ENCODE measurements around the gene ATP6V1C2. TPM values are rescaled to one million over a fixed set of nuclear protein-coding genes. Genes with fewer than 3 reads are reported as not detected.

ATP6V1C2 gene
- total RNA-seq, 2 donors from 2014 or later: 0.21 TPM; not detected in 1

DNA sequence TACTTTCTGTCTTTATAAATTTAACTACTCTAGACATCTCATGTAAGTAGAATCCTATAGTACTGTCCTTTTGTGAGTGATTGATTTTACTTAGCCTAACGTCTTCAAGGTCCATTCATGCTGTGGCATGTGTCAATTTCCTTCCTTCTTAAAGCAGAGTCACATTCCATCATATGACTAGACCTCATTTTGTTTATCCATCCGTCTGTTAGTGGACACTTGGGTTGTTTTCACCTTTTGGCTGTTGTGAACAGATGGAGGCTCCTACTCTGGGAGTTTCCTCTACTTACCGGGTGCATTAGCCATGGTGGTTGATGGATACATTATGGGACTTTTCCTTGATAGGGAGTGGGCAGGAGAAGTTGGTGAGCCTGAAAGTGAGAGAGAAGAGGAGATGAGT is 97.6 kb downstream of the ATP6V1C2 start:
- DNase-seq (no peak), ATAC-seq (replicated peaks in 1 of 2) (no peak)
- Mint-ChIP-seq H3K4me3 (no peak overlapping the region), H3K36me3 (ENCODE audit: insufficient read depth in 2 of 2) (no peaks in the 10 kb centered on the region), H3K27ac (no peak overlapping the region), H3K27me3 (ENCODE audit: low read depth) (peaks cover 13% of the 10 kb centered on the region), H3K4me1 (ENCODE audit: low read depth) (no peaks in the 10 kb centered on the region), H3K9me3 (no peaks in the 10 kb centered on the region)

DNA sequence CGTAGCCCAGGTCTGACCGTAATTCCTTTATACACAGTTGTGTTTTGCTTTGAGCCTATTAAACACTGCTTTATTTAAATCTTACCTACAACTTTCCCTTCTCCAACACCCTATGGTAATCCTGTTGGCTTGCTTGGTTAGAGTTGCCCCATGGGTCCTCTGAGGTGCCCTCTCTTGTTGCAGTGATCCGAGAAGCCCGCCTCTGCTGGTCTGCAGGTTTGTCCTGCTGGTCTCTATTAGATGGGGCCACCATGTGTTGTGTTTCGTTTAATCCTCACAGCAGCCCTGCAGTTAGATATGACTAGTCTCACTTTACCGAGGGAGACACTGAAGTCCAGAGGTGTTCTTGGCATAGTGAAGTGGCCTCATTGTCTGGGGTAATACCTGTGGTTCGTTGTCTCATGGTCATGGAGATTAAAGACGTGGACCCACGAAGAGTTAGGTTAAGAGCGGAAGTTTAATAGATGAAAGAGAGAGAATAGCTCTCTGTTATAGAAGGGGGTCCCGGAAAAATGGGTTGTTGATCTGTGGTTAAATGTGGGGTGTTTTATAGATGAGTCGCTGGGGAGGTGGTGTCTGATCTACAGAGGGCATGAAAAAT is 98.4 kb downstream of the ATP6V1C2 start:
- DNase-seq (no peak), ATAC-seq (replicated peaks in 1 of 2) (no peak)
- no peaks in the 10 kb centered on the region for H3K9me3 Mint-ChIP-seq
- H3K36me3 Mint-ChIP-seq (ENCODE audit: insufficient read depth in 2 of 2): no peaks in the 10 kb centered on the region
- no peak overlapping the region for H3K27ac Mint-ChIP-seq
- H3K4me3 Mint-ChIP-seq: no peak overlapping the region
- H3K4me1 Mint-ChIP-seq (ENCODE audit: low read depth): no peaks in the 10 kb centered on the region
- H3K27me3 Mint-ChIP-seq (ENCODE audit: low read depth): peaks cover 13% of the 10 kb centered on the region

DNA sequence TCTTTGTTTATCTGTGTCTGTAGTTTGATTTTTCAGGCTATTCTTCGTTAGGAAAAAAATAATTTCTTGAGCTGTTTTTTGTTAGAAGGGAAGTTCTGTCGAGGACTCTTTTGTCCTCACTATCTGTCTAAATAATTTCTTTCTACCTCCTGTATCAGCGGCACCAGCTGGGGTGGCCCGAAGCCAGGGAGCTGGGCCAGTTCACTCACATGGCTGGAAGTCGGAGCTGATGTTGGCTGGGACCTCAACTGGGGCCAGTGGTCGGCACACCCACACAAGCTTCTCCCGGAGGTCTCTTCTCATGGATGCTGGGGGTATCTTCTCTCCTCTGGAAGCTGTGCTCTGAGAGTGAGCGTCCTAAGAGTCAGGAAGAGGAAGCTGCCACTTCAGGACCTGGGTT is 99.1 kb downstream of the ATP6V1C2 start:
- H3K4me3 Mint-ChIP-seq: no peak overlapping the region
- H3K4me1 Mint-ChIP-seq (ENCODE audit: low read depth): no peaks in the 10 kb centered on the region
- no peak overlapping the region for H3K27ac Mint-ChIP-seq
- no peaks in the 10 kb centered on the region for H3K36me3 Mint-ChIP-seq (ENCODE audit: insufficient read depth in 2 of 2)
- ATAC-seq (replicated peaks in 1 of 2) (no peak), DNase-seq (no peak)
- H3K9me3 Mint-ChIP-seq: no peaks in the 10 kb centered on the region
- peaks cover 16% of the 10 kb centered on the region for H3K27me3 Mint-ChIP-seq (ENCODE audit: low read depth)

DNA sequence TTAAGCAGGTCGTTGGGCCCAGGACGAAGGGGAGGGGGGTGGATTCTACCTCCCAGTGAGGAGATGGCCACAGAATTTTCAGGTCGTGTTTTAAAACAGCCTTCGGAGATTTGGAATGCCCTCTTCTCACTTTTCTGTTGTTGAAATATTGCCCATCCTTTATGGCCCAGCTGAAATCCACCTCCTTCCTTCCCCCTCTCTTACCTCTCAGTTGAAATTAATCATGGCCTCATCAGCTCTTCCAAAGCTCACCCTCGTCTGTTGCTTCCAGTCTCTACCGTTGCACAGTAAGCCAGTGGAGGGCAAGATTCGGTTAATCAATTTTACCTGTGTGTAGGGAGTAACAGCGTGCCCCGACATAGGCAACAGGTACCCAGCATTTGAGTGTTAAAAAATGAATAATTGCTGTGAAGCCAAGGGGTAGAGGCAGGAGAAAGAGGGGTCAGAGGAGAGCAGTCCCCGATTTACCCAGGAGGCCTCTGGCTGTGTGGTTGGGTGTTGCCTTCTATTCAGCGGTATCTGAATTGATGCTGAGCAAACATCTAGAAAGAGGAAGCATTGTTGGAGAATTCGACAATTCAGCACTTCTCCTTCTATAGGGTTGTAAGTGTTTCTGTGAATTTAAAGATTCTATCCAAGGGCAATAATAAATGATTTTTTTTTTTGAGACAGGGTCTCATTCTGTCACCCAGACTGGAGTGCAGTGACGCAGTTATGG is 99.7 kb downstream of the ATP6V1C2 start:
- H3K27ac Mint-ChIP-seq: no peak overlapping the region
- DNase-seq (no peak), ATAC-seq (replicated peaks in 1 of 2) (no peak)
- H3K27me3 Mint-ChIP-seq (ENCODE audit: low read depth): peaks cover 22% of the 10 kb centered on the region
- no peaks in the 10 kb centered on the region for H3K9me3 Mint-ChIP-seq
- no peaks in the 10 kb centered on the region for H3K4me1 Mint-ChIP-seq (ENCODE audit: low read depth)
- no peaks in the 10 kb centered on the region for H3K36me3 Mint-ChIP-seq (ENCODE audit: insufficient read depth in 2 of 2)
- no peak overlapping the region for H3K4me3 Mint-ChIP-seq

DNA sequence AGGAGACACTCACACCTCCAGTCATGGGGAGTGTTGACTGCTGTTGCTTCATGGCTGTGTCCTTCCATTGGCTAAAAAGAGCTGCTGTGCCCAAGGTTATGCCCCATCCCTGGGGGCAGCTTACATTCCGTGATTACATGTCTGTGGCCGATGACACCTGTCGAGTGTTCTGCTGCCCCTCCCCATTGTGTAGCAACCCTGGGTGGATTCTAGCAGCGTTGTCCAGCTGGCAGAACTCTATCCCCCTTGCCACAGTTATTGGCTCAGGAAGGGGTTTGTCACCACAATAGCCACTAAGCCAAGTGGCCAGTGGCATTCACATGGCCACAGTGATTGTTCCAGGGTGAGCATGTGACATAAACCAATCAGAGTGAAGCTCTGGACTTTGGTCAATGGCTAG is 102.8 kb downstream of the ATP6V1C2 start:
- Mint-ChIP-seq H3K9me3 (no peaks in the 10 kb centered on the region), H3K27me3 (ENCODE audit: low read depth) (peaks cover 17% of the 10 kb centered on the region), H3K4me1 (ENCODE audit: low read depth) (no peaks in the 10 kb centered on the region), H3K27ac (no peak overlapping the region), H3K4me3 (no peak overlapping the region), H3K36me3 (ENCODE audit: insufficient read depth in 2 of 2) (no peaks in the 10 kb centered on the region)
- DNase-seq (no peak), ATAC-seq (replicated peaks in 1 of 2) (no peak)

DNA sequence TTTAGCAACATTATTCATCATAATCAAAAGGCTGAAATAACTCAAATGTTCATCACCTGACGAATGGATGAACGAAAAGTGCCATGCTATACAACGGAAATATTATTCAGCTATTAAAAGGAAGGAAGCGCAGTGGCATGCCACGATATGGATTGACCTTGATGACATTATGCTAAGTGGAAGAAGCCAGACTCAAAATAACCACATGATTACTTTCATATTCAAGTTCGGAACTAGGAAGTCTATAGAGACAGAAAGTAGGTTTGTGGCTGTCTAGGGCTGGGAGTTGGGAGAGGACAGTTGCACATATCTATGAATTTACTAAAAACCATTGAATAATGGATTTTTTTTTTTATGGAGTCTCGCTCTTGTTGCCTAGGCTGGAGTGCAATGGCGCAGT is 104.6 kb downstream of the ATP6V1C2 start:
- Mint-ChIP-seq H3K27me3 (ENCODE audit: low read depth) (peaks cover 10% of the 10 kb centered on the region), H3K36me3 (ENCODE audit: insufficient read depth in 2 of 2) (no peaks in the 10 kb centered on the region), H3K4me1 (ENCODE audit: low read depth) (no peaks in the 10 kb centered on the region), H3K27ac (no peak overlapping the region), H3K9me3 (no peaks in the 10 kb centered on the region), H3K4me3 (no peak overlapping the region)
- no peak for ATAC-seq (replicated peaks in 1 of 2)
- DNase-seq: no peak

DNA sequence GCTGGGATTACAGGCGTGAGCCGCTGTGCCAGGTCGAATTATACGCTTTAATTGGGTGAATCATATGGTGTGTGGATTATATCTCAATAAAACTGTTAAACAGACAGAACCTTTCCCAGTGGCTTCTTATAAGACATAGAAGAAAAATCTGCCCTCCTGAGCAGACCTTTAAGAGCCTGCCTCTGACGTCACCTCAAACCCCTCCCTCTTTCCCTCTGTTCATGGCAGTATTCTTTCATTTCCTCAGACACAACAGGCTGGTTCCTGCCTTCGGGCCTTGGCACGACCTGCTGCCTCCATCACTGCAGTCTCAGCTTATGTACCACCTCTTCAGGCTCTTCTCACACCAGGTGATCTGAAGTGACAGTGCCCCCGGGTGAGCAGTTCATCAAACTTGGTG is 105.2 kb downstream of the ATP6V1C2 start:
- no peak overlapping the region for H3K4me3 Mint-ChIP-seq
- H3K27me3 Mint-ChIP-seq (ENCODE audit: low read depth): peaks cover 16% of the 10 kb centered on the region
- ATAC-seq (replicated peaks in 1 of 2): no peak
- H3K9me3 Mint-ChIP-seq: no peaks in the 10 kb centered on the region
- DNase-seq: no peak
- no peaks in the 10 kb centered on the region for H3K36me3 Mint-ChIP-seq (ENCODE audit: insufficient read depth in 2 of 2)
- H3K4me1 Mint-ChIP-seq (ENCODE audit: low read depth): no peaks in the 10 kb centered on the region
- H3K27ac Mint-ChIP-seq: no peak overlapping the region

DNA sequence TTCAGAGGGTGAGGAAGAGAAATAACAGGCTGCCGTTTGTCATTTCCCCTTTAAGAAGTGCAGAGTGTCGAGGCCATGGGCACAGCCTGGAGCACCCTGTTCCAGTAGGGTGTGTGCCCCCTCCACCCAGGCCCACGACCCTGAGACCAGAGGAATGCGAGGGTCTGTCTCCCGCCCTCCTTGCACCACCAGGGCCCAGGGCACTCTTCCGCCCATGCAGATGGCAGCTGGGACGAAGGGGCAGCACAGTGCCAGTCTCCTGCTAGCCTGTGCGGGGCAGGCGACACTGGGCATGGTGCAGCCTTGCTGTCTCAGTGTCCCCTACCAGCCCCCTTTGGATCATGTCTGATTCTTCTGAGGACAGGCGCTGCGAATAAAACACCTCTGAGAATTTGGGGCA is 106.9 kb downstream of the ATP6V1C2 start:
- no peak for ATAC-seq (replicated peaks in 1 of 2)
- peaks cover 19% of the 10 kb centered on the region for H3K27me3 Mint-ChIP-seq (ENCODE audit: low read depth)

DNA sequence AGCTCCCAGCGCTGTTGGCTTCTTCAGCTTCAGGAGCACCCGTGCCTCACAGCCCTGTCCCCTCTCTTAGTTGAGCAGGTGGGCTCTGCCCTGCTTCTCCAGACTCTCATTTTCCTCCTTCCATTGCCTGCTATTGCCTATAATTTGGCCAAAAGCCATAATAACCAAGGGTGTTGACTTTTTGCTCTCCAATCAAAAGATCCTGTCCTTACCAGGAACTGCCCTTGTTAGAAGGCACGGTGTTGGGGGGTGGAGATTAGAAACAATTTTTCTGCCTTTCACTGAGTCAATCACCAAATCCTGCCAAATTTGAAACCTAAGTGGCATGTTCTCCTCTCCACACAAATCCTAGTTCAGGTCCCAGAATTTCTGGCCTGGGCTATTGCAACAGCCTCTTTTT is 107.9 kb downstream of the ATP6V1C2 start:
- no peak overlapping the region for H3K4me3 Mint-ChIP-seq
- H3K36me3 Mint-ChIP-seq (ENCODE audit: insufficient read depth in 2 of 2): no peaks in the 10 kb centered on the region
- DNase-seq (no peak), ATAC-seq (replicated peaks in 1 of 2) (no peak)
- H3K4me1 Mint-ChIP-seq (ENCODE audit: low read depth): peaks cover 5% of the 10 kb centered on the region
- peaks cover 19% of the 10 kb centered on the region for H3K27me3 Mint-ChIP-seq (ENCODE audit: low read depth)
- no peaks in the 10 kb centered on the region for H3K9me3 Mint-ChIP-seq
- no peak overlapping the region for H3K27ac Mint-ChIP-seq

More for the DNA sequence above, 106.9 kb downstream of the ATP6V1C2 start:
- no peak for DNase-seq
- Mint-ChIP-seq H3K4me1 (ENCODE audit: low read depth) (peaks cover 5% of the 10 kb centered on the region), H3K4me3 (no peak overlapping the region), H3K9me3 (no peaks in the 10 kb centered on the region), H3K27ac (no peak overlapping the region), H3K36me3 (ENCODE audit: insufficient read depth in 2 of 2) (no peaks in the 10 kb centered on the region)

DNA sequence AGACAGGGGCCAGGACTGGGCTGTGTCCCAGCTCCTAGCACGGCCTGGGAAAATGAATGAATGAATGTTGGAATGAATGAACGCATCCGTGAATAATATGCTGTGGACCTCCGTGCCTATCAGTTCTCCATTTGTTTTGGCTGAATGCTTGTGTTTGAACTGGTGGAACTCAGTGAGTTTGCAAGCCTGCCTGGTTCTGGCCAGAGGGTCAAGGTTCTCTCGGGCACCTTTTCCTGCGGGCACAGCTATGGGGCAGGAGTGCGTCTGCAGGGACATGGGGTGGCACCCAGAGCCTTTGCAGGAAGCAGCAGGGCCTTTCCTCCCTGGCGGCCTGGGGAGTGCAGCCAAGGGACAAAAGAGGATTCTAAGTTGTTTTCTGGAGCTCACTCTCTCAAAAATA is 108.8 kb downstream of the ATP6V1C2 start:
- Mint-ChIP-seq H3K4me1 (ENCODE audit: low read depth) (peaks cover 9% of the 10 kb centered on the region), H3K4me3 (no peak overlapping the region), H3K27ac (no peak overlapping the region), H3K27me3 (ENCODE audit: low read depth) (peaks cover 19% of the 10 kb centered on the region), H3K9me3 (no peaks in the 10 kb centered on the region), H3K36me3 (ENCODE audit: insufficient read depth in 2 of 2) (no peaks in the 10 kb centered on the region)
- ATAC-seq (replicated peaks in 1 of 2) (no peak), DNase-seq (no peak)

DNA sequence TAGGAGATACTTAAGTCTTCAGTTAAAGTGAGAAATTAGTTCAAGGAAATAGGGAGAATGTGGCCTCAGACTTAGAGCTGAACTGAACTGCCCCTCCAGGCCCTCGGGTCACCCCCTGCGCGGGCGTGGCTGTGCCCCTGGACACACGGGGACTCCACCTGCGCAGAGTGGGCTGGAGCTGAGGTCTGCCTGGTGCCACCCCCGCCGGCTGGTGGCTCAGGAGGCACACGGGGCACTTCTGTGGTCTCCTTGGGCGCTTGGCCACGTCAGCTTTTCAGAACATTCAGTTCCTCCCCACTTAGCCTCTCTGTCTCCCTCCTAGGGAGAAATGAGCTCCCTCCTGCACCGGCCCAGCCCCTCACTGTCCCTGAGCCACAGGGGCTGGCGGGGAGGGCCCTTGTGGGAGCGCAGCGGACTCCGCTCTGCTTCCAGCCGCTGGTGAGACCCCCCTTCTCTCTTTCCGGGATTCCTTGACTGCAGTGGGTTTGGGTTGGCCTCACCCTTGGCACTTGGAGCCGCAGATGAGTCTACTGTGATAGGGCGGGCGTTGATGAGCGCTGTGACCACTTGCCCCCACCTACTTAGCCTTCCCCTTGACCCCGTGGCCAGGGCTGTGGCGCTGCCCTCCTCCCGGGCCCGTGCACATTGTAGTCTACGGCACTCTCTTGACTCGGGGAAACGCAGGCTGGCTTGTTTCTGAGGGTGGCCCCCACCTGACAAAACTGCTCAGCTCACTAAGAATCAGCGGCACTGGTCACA is 109.4 kb downstream of the ATP6V1C2 start:
- no peak for DNase-seq
- Mint-ChIP-seq H3K36me3 (ENCODE audit: insufficient read depth in 2 of 2) (no peaks in the 10 kb centered on the region), H3K27ac (no peak overlapping the region)

DNA sequence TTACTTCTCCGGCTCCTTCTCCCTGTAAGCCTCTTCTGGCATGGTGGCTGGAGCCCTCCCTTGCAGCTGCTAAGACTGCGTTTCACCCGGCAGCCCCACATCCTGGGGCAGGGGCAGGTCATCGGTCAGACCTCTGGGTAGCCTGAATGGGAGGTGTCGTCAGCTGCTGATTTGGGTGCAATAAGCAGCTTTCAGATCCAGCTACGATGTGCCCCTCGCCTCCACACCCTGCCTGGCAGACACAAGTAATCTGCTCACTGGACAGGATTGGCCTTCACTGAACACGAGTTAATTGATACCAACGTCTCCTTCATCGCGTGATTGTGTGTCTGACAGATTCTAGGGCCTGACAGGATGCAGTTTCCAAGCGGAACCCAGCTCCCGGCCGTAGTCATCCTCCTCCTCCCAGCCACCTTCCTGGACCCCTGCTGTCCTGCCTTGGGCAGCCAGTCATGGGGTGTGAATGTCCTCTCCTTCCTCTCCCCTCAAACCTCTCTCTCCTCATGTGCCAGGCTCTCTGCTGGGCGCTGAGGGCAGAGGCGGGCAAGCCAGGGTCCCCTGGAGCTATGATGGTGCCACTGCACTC is 110.1 kb downstream of the ATP6V1C2 start:
- Mint-ChIP-seq H3K27me3 (ENCODE audit: low read depth) (peaks cover 11% of the 10 kb centered on the region), H3K4me1 (ENCODE audit: low read depth) (peaks cover 9% of the 10 kb centered on the region)

More for the DNA sequence above, 109.4 kb downstream of the ATP6V1C2 start:
- H3K27me3 Mint-ChIP-seq (ENCODE audit: low read depth): peaks cover 13% of the 10 kb centered on the region
- H3K4me3 Mint-ChIP-seq: no peak overlapping the region
- ATAC-seq (replicated peaks in 1 of 2): no peak
- no peaks in the 10 kb centered on the region for H3K9me3 Mint-ChIP-seq
- peaks cover 9% of the 10 kb centered on the region for H3K4me1 Mint-ChIP-seq (ENCODE audit: low read depth)

More for the DNA sequence above, 110.1 kb downstream of the ATP6V1C2 start:
- ATAC-seq (replicated peaks in 1 of 2): no peak
- DNase-seq: no peak
- H3K4me3 Mint-ChIP-seq: no peak overlapping the region
- H3K9me3 Mint-ChIP-seq: no peaks in the 10 kb centered on the region
- no peaks in the 10 kb centered on the region for H3K36me3 Mint-ChIP-seq (ENCODE audit: insufficient read depth in 2 of 2)
- H3K27ac Mint-ChIP-seq: no peak overlapping the region
